GM23338 (cell line): ENCODE results near the gene SLC22A4. TPM values are rescaled to one million over a fixed set of nuclear protein-coding genes. Genes with fewer than 3 reads are reported as not detected.

ENCODE experiments used
- ATAC-seq: fragments of 200-7000 bp; cut with Tn5 transposase; 3 replicates; pipeline ENCODE4 v1.9.1; 2020
- DNase-seq: peaks from one replicate; pipeline ENCODE4 v3.0.0-alpha.2; 2015; ENCODE audit warnings: low spot score
- H2AFZ ChIP-seq: fragments of 200-600 bp; sonication (generic); 2 replicates; pipeline ENCODE4 v1.8.0; 2016; ENCODE audit warnings: antibody characterized with exemption, mild to moderate bottlenecking, moderate library complexity
- H3F3A ChIP-seq: fragments of 200-600 bp; sonication (generic); replicated peaks from 2 replicates; pipeline ENCODE4 v1.8.0; 2017; ENCODE audit warnings: antibody characterized with exemption, mixed run types, low read depth
- H3K27ac ChIP-seq: fragments of 200-600 bp; sonication (generic); 2 replicates; pipeline ENCODE4 v1.6.1; 2016; ENCODE audit warnings: low read depth
- H3K27me3 ChIP-seq: fragments of 200-600 bp; sonication (generic); 2 replicates; pipeline ENCODE4 v1.8.0; 2016; ENCODE audit warnings: mild to moderate bottlenecking, mixed run types, moderate library complexity; ENCODE audit not compliant: insufficient read depth
- H3K36me3 ChIP-seq: fragments of 200-600 bp; sonication (generic); 2 replicates; pipeline ENCODE4 v1.8.0; 2016; ENCODE audit warnings: mild to moderate bottlenecking; ENCODE audit not compliant: insufficient read depth
- H3K4me1 ChIP-seq: fragments of 200-600 bp; sonication (generic); 2 replicates; pipeline ENCODE4 v1.8.0; 2016; ENCODE audit warnings: mild to moderate bottlenecking, moderate library complexity; ENCODE audit not compliant: insufficient read depth
- H3K4me2 ChIP-seq: fragments of 200-600 bp; sonication (generic); 2 replicates; pipeline ENCODE4 v1.7.1; 2017; ENCODE audit warnings: mixed run types
- H3K4me3 ChIP-seq: fragments of 200-600 bp; sonication (generic); 2 replicates; pipeline ENCODE4 v1.6.1; 2016; ENCODE audit warnings: mixed run types
- H3K79me2 ChIP-seq: fragments of 200-600 bp; sonication (generic); replicated peaks from 2 replicates; pipeline ENCODE4 v1.8.0; 2017; ENCODE audit warnings: mild to moderate bottlenecking; ENCODE audit not compliant: insufficient read depth
- H3K9me2 ChIP-seq: fragments of 200-600 bp; sonication (generic); 2 replicates; pipeline ENCODE4 v1.8.0; 2017; ENCODE audit not compliant: insufficient read depth
- H4K20me1 ChIP-seq: fragments of 200-600 bp; sonication (generic); replicated peaks from 2 replicates; pipeline ENCODE4 v1.8.0; 2017; ENCODE audit warnings: mild to moderate bottlenecking; ENCODE audit not compliant: insufficient read depth
- H3K27ac Mint-ChIP-seq: 2 replicates; pipeline ENCODE4 v1.8.0; 2020; ENCODE audit warnings: inconsistent platforms, mild to moderate bottlenecking, moderate library complexity, mixed read lengths
- H3K27me3 Mint-ChIP-seq: 3 replicates; pipeline ENCODE4 v1.8.0; 2022; ENCODE audit warnings: low read depth, mild to moderate bottlenecking, moderate library complexity, mixed read lengths, inconsistent platforms; ENCODE audit not compliant: insufficient read depth, poor library complexity
- H3K36me3 Mint-ChIP-seq: 3 replicates; pipeline ENCODE4 v1.8.0; 2021; ENCODE audit warnings: low read depth, mild to moderate bottlenecking, inconsistent platforms, moderate library complexity, mixed read lengths
- H3K4me1 Mint-ChIP-seq: 3 replicates; pipeline ENCODE4 v1.8.0; 2020; ENCODE audit warnings: mild to moderate bottlenecking, inconsistent platforms, mixed read lengths
- H3K4me3 Mint-ChIP-seq: 3 replicates; pipeline ENCODE4 v1.8.0; 2021; ENCODE audit warnings: moderate library complexity, mild to moderate bottlenecking, inconsistent platforms, mixed read lengths
- H3K9me3 Mint-ChIP-seq: 3 replicates; pipeline ENCODE4 v1.8.0; 2020; ENCODE audit warnings: moderate library complexity, mild to moderate bottlenecking, inconsistent platforms, mixed read lengths
- CREB1 ChIP-seq: fragments of 250-450 bp; sonication (Bioruptor Pico); IDR thresholded peaks from 2 replicates; pipeline ENCODE4 v1.5.0; 2020; ENCODE audit warnings: low read depth, mild to moderate bottlenecking, moderate library complexity
- CTCF ChIP-seq, 2 experiments: fragments of 200-600 bp in 1 of 2; sonication (generic) in 1 of 2; conservative IDR thresholded peaks; 2 replicates each; pipeline versions ENCODE4 v1.5.1 to v1.6.1; 2016 to 2017; ENCODE audit warnings: antibody characterized with exemption in 2 of 2, low read depth in 2 of 2, mild to moderate bottlenecking in 2 of 2, moderate library complexity in 1 of 2
- ETS1 ChIP-seq: IDR thresholded peaks from 2 replicates; pipeline ENCODE4 v1.6.1; 2016; ENCODE audit warnings: antibody characterized with exemption
- EZH2 ChIP-seq: fragments of 200-600 bp; sonication (generic); IDR thresholded peaks from one replicate; pipeline ENCODE4 v1.8.0; 2017; ENCODE audit warnings: antibody characterized with exemption, mild to moderate bottlenecking, low read depth; ENCODE audit not compliant: unreplicated experiment
- EZH2phosphoT487 ChIP-seq: fragments of 200-600 bp; sonication (generic); IDR thresholded peaks from one replicate; pipeline ENCODE4 v1.8.1; 2018; ENCODE audit warnings: antibody characterized with exemption; ENCODE audit not compliant: unreplicated experiment
- JUNB ChIP-seq: IDR thresholded peaks from one replicate; pipeline ENCODE4 v1.6.1; 2016; ENCODE audit warnings: antibody characterized with exemption; ENCODE audit not compliant: unreplicated experiment
- NANOG ChIP-seq: IDR thresholded peaks from 2 replicates; pipeline ENCODE4 v1.6.1; 2016; ENCODE audit warnings: antibody characterized with exemption, borderline replicate concordance
- POLR2AphosphoS5 ChIP-seq: IDR thresholded peaks from 2 replicates; pipeline ENCODE4 v1.6.1; 2016; ENCODE audit warnings: antibody characterized with exemption, low read depth
- REST ChIP-seq: IDR thresholded peaks from one replicate; pipeline ENCODE4 v1.6.1; 2018; ENCODE audit warnings: antibody characterized with exemption; ENCODE audit not compliant: unreplicated experiment
- STAT1 ChIP-seq: IDR thresholded peaks from one replicate; pipeline ENCODE4 v1.6.1; 2016; ENCODE audit warnings: antibody characterized with exemption; ENCODE audit not compliant: unreplicated experiment
- ZNF114 ChIP-seq: fragments of 250-450 bp; sonication (Bioruptor Pico); IDR thresholded peaks from 2 replicates; pipeline ENCODE4 v1.5.0; 2020; ENCODE audit warnings: mild to moderate bottlenecking, moderate library complexity
- ZNF331 ChIP-seq: fragments of 250-450 bp; sonication (Bioruptor Pico); IDR thresholded peaks from 2 replicates; pipeline ENCODE4 v1.5.0; 2020; ENCODE audit warnings: low read depth, mild to moderate bottlenecking, moderate library complexity
- ZNF462 ChIP-seq: fragments of 250-450 bp; sonication (Bioruptor Pico); IDR thresholded peaks from 2 replicates; pipeline ENCODE4 v1.5.0; 2020; ENCODE audit warnings: mild to moderate bottlenecking, moderate library complexity
- polyA plus RNA-seq: library from polyadenylated mRNA; unstranded; fragments of >200 nt; fragmentation: Nextera tagmentation; extraction: Ambion mirVana; gene quantifications from 2 replicates; pipeline ENCODE4 v1.2.1, GENCODE V29; 2016
- total RNA-seq: library from RNA; depleted of rRNA; stranded (reverse); fragments of >200 nt; shearing (Covaris generic); gene quantifications from 2 replicates; pipeline ENCODE4 v1.2.3, GENCODE V29; 2014

The SLC22A4 gene
- total and polyA plus RNA-seq, 2 experiments from 2014 or later: 0.28 to 0.40 TPM

- no peak overlapping the region for H3K27ac ChIP-seq
- no peak overlapping the region for H3K4me2 ChIP-seq
- no peaks in the 10 kb centered on the region for H3K4me1 ChIP-seq
- no peaks in the 10 kb centered on the region for H3F3A ChIP-seq
- H4K20me1 ChIP-seq: no peaks in the 10 kb centered on the region
- H2AFZ ChIP-seq: no peak overlapping the region
- H3K4me3 ChIP-seq: no peak overlapping the region
- H3K9me3 Mint-ChIP-seq: no peaks in the 10 kb centered on the region
- peaks cover 5% of the 10 kb centered on the region for H3K27me3 Mint-ChIP-seq
- H3K4me3 Mint-ChIP-seq: no peak overlapping the region
- DNase-seq (no peak), ATAC-seq (no peak)
- TF ChIP-seq ZNF114 (CRISPR knock-in tag) (no peak), REST (no peak), CTCF (conservative IDR thresholded peaks at IDR 0.05; ENCODE audit: low read depth in 2 of 2) (no peak), ZNF331 (CRISPR knock-in tag) (no peak), JUNB (no peak), ETS1 (no peak), CREB1 (no peak), EZH2 (no peak), NANOG (no peak), ZNF462 (CRISPR knock-in tag) (no peak), STAT1 (no peak), POLR2AphosphoS5 (no peak), EZH2phosphoT487 (no peak)
- no peaks in the 10 kb centered on the region for H3K27me3 ChIP-seq
- no peaks in the 10 kb centered on the region for H3K9me2 ChIP-seq
- H3K4me1 Mint-ChIP-seq: no peaks in the 10 kb centered on the region
- no peaks in the 10 kb centered on the region for H3K36me3 ChIP-seq
- H3K27ac Mint-ChIP-seq: no peak overlapping the region
- no peaks in the 10 kb centered on the region for H3K79me2 ChIP-seq
- no peaks in the 10 kb centered on the region for H3K36me3 Mint-ChIP-seq
Observed at GRCh38 chr5:132266836-132267160, 27.4 kb upstream of the SLC22A4 start.
